GM23248 (cell line): ENCODE results near the gene AP1AR. TPM values are rescaled to one million over a fixed set of nuclear protein-coding genes. Genes with fewer than 3 reads are reported as not detected.
"Not testable (repeated sequence)": the region's sequence is repeated elsewhere in the genome, so short reads cannot be mapped to it uniquely, and the experiment has no call there.

Experiments used
- DNase-seq: peaks from one replicate; pipeline ENCODE4 v3.0.0-alpha.2; 2015
- H2AFZ ChIP-seq: fragments of 200-600 bp; sonication (generic); 2 replicates; pipeline ENCODE4 v1.6.1; 2016; ENCODE audit warnings: antibody characterized with exemption
- H3F3A ChIP-seq: fragments of 200-600 bp; sonication (generic); 2 replicates; pipeline ENCODE4 v1.6.1; 2016; ENCODE audit warnings: mild to moderate bottlenecking, antibody characterized with exemption, mixed run types; ENCODE audit not compliant: insufficient read depth
- H3K27ac ChIP-seq: fragments of 200-600 bp; sonication (generic); 2 replicates; pipeline ENCODE4 v1.5.1; 2016; ENCODE audit warnings: mild to moderate bottlenecking
- H3K27me3 ChIP-seq: fragments of 200-600 bp; sonication (generic); replicated peaks from 2 replicates; pipeline ENCODE4 v1.6.1; 2016; ENCODE audit warnings: mild to moderate bottlenecking; ENCODE audit not compliant: insufficient read depth
- H3K36me3 ChIP-seq: fragments of 200-600 bp; sonication (generic); 2 replicates; pipeline ENCODE4 v1.6.1; 2016; ENCODE audit warnings: low read depth, mild to moderate bottlenecking
- H3K4me1 ChIP-seq: fragments of 200-600 bp; sonication (generic); 2 replicates; pipeline ENCODE4 v1.6.1; 2016; ENCODE audit warnings: mild to moderate bottlenecking; ENCODE audit not compliant: insufficient read depth
- H3K4me2 ChIP-seq: fragments of 200-600 bp; sonication (generic); one replicate; pipeline ENCODE4 v1.6.1; 2016; ENCODE audit warnings: mild to moderate bottlenecking; ENCODE audit not compliant: unreplicated experiment
- H3K4me3 ChIP-seq: fragments of 200-600 bp; sonication (generic); 2 replicates; pipeline ENCODE4 v1.5.1; 2016; ENCODE audit warnings: mild to moderate bottlenecking
- H3K79me2 ChIP-seq: fragments of 200-600 bp; sonication (generic); 2 replicates; pipeline ENCODE4 v1.6.1; 2016; ENCODE audit warnings: mild to moderate bottlenecking; ENCODE audit not compliant: insufficient read depth
- H3K9ac ChIP-seq: fragments of 200-600 bp; sonication (generic); 2 replicates; pipeline ENCODE4 v1.6.1; 2016; ENCODE audit warnings: mild to moderate bottlenecking
- H3K9me2 ChIP-seq: fragments of 200-600 bp; sonication (generic); 2 replicates; pipeline ENCODE4 v1.6.1; 2016; ENCODE audit warnings: mixed run types, mild to moderate bottlenecking, moderate library complexity; ENCODE audit not compliant: insufficient read depth
- H3K9me3 ChIP-seq: fragments of 200-600 bp; sonication (generic); one replicate; pipeline ENCODE4 v1.6.1; 2017; ENCODE audit warnings: low read depth
- H4K20me1 ChIP-seq: fragments of 200-600 bp; sonication (generic); 2 replicates; pipeline ENCODE4 v1.6.0; 2016; ENCODE audit not compliant: insufficient read depth
- EZH2 ChIP-seq: fragments of 200-600 bp; sonication (generic); IDR thresholded peaks from 2 replicates; pipeline ENCODE4 v1.6.1; 2018; ENCODE audit warnings: antibody characterized with exemption, mild to moderate bottlenecking; ENCODE audit not compliant: insufficient read depth, poor library complexity, severe bottlenecking
- EZH2phosphoT487 ChIP-seq: fragments of 200-600 bp; sonication (generic); IDR thresholded peaks from 2 replicates; pipeline ENCODE4 v1.6.1; 2018; ENCODE audit warnings: antibody characterized with exemption, moderate library complexity, mild to moderate bottlenecking, low read depth; ENCODE audit not compliant: insufficient read depth
- WGBS, 2 experiments: methylation state at CpG; one replicate each; pipeline ENCODE4 v1.1.6; 2015 to 2017; ENCODE audit warnings: low lambda C conversion rate in 2 of 2, low coverage in 1 of 2; ENCODE audit errors: missing lambda C conversion rate in 2 of 2; 5-methylcytosine and 5-hydroxymethylcytosine counted together
- in situ Hi-C: fragments of 300-500 bp; cut with MboI; formaldehyde crosslinking; loops from 2 replicates; pipeline ENCODE4 v1.15.0; 2020
- polyA plus RNA-seq: library from polyadenylated mRNA; unstranded; fragments of >200 nt; fragmentation: Nextera tagmentation; extraction: Ambion mirVana; gene quantifications from 2 replicates; pipeline ENCODE4 v1.2.1, GENCODE V29; 2016
- total RNA-seq: library from RNA; depleted of rRNA; stranded (reverse); fragments of >200 nt; shearing (Covaris generic); gene quantifications from 2 replicates; pipeline ENCODE4 v1.2.3, GENCODE V29; 2014

Gene AP1AR
- total and polyA plus RNA-seq, 2 experiments from 2014 or later: 20.4 to 21.3 TPM

GRCh38 chr4:112196461-112196860 is 35.1 kb upstream of the AP1AR start:
- H3K27ac ChIP-seq: no peak overlapping the region
- in situ Hi-C loops: no loop called here
- no peak overlapping the region for H2AFZ ChIP-seq
- no peak overlapping the region for H3K9ac ChIP-seq
- H4K20me1 ChIP-seq: no peaks in the 10 kb centered on the region
- no peaks in the 10 kb centered on the region for H3K9me2 ChIP-seq
- H3K9me3 ChIP-seq: no peaks in the 10 kb centered on the region
- no peaks in the 10 kb centered on the region for H3K79me2 ChIP-seq
- no peaks in the 10 kb centered on the region for H3K36me3 ChIP-seq
- TF ChIP-seq EZH2: no peak
- TF ChIP-seq EZH2phosphoT487: no peak
- WGBS, 2 experiments: 91 to 95% methylated on average over 1 of the region's 1 CpG
- H3K27me3 ChIP-seq: no peaks in the 10 kb centered on the region
- H3K4me3 ChIP-seq: no peak overlapping the region
- no peak overlapping the region for H3K4me2 ChIP-seq
- no peaks in the 10 kb centered on the region for H3K4me1 ChIP-seq
- H3F3A ChIP-seq: no peaks in the 10 kb centered on the region
- no peak for DNase-seq

- no peak overlapping the region for H2AFZ ChIP-seq
- no peak overlapping the region for H3K4me3 ChIP-seq
- no peaks in the 10 kb centered on the region for H3K27me3 ChIP-seq
- no peaks in the 10 kb centered on the region for H3K79me2 ChIP-seq
- no peak overlapping the region for H3K27ac ChIP-seq
- 95 to 100% methylated on average over 1 of the region's 1 CpG for WGBS, 2 experiments
- TF ChIP-seq EZH2phosphoT487: no peak
- TF ChIP-seq EZH2: no peak
- no peaks in the 10 kb centered on the region for H4K20me1 ChIP-seq
- no peaks in the 10 kb centered on the region for H3K9me2 ChIP-seq
- DNase-seq: no peak
- no peak overlapping the region for H3K9ac ChIP-seq
- in situ Hi-C loops: no loop called here
- H3K9me3 ChIP-seq: no peaks in the 10 kb centered on the region
- no peak overlapping the region for H3K4me2 ChIP-seq
- no peaks in the 10 kb centered on the region for H3F3A ChIP-seq
- H3K36me3 ChIP-seq: no peaks in the 10 kb centered on the region
- no peaks in the 10 kb centered on the region for H3K4me1 ChIP-seq
Observed at GRCh38 chr4:112199041-112199440, 32.5 kb upstream of the AP1AR start.

GRCh38 chr4:112201915-112202505 is 29.6 kb upstream of the AP1AR start:
- no peak overlapping the region for H3K4me3 ChIP-seq
- no peak overlapping the region for H3K9ac ChIP-seq
- WGBS, 2 experiments: 26 to 35% methylated on average over 4 of the region's 4 CpGs
- no peaks in the 10 kb centered on the region for H3K27me3 ChIP-seq
- H2AFZ ChIP-seq: no peak overlapping the region
- H3K4me1 ChIP-seq: no peaks in the 10 kb centered on the region
- in situ Hi-C loops: no loop called here
- no peak overlapping the region for H3K27ac ChIP-seq
- H3K36me3 ChIP-seq: no peaks in the 10 kb centered on the region
- no peak for DNase-seq
- H3K4me2 ChIP-seq: no peak overlapping the region
- no peaks in the 10 kb centered on the region for H3F3A ChIP-seq
- no peak for TF ChIP-seq EZH2phosphoT487
- TF ChIP-seq EZH2: no peak
- no peaks in the 10 kb centered on the region for H3K9me2 ChIP-seq
- H3K9me3 ChIP-seq: no peaks in the 10 kb centered on the region
- H4K20me1 ChIP-seq: no peaks in the 10 kb centered on the region
- H3K79me2 ChIP-seq: no peaks in the 10 kb centered on the region

- H4K20me1 ChIP-seq: no peaks in the 10 kb centered on the region
- H3K9me2 ChIP-seq: no peaks in the 10 kb centered on the region
- H3K4me1 ChIP-seq: no peaks in the 10 kb centered on the region
- H3K36me3 ChIP-seq: no peaks in the 10 kb centered on the region
- no peak for DNase-seq
- H3K4me2 ChIP-seq: no peak overlapping the region
- 95 to 100% methylated on average over 1 of the region's 1 CpG for WGBS, 2 experiments
- no peaks in the 10 kb centered on the region for H3K79me2 ChIP-seq
- H2AFZ ChIP-seq: no peak overlapping the region
- H3K4me3 ChIP-seq: no peak overlapping the region
- in situ Hi-C loops: no loop called here
- no peak overlapping the region for H3K9ac ChIP-seq
- H3K27me3 ChIP-seq: no peaks in the 10 kb centered on the region
- no peaks in the 10 kb centered on the region for H3K9me3 ChIP-seq
- H3K27ac ChIP-seq: no peak overlapping the region
- TF ChIP-seq EZH2phosphoT487 (no peak), EZH2 (no peak)
- no peaks in the 10 kb centered on the region for H3F3A ChIP-seq
Observed at GRCh38 chr4:112203593-112203992, 28.0 kb upstream of the AP1AR start.

GRCh38 chr4:112206431-112206830 is 25.2 kb upstream of the AP1AR start:
- TF ChIP-seq EZH2 (no peak), EZH2phosphoT487 (no peak)
- H3K36me3 ChIP-seq: no peaks in the 10 kb centered on the region
- WGBS, 2 experiments: 63 to 64% methylated on average over 2 of the region's 2 CpGs

GRCh38 chr4:112208137-112209095 is 23.2 kb upstream of the AP1AR start:
- WGBS, 2 experiments: 80 to 85% methylated on average over 7 of the region's 7 CpGs
- in situ Hi-C loops, H3K27ac ChIP-seq: not testable (repeated sequence)

More at GRCh38 chr4:112206431-112206830, 25.2 kb upstream of the AP1AR start:
- in situ Hi-C loops: no loop called here
- no peak overlapping the region for H3K9ac ChIP-seq
- H3F3A ChIP-seq: no peaks in the 10 kb centered on the region
- no peak overlapping the region for H3K4me2 ChIP-seq
- no peaks in the 10 kb centered on the region for H4K20me1 ChIP-seq
- no peak for DNase-seq
- no peaks in the 10 kb centered on the region for H3K9me3 ChIP-seq
- no peaks in the 10 kb centered on the region for H3K27me3 ChIP-seq
- H3K4me3 ChIP-seq: no peak overlapping the region
- no peaks in the 10 kb centered on the region for H3K4me1 ChIP-seq
- H3K79me2 ChIP-seq: no peaks in the 10 kb centered on the region
- H3K27ac ChIP-seq: no peak overlapping the region
- H2AFZ ChIP-seq: no peak overlapping the region
- H3K9me2 ChIP-seq: no peaks in the 10 kb centered on the region

More at GRCh38 chr4:112208137-112209095, 23.2 kb upstream of the AP1AR start:
- H3K9me2 ChIP-seq, DNase-seq, H3K4me2 ChIP-seq, H4K20me1 ChIP-seq, H3K27me3 ChIP-seq, H3K36me3 ChIP-seq, H3K79me2 ChIP-seq, H3K9me3 ChIP-seq, H3K9ac ChIP-seq, H2AFZ ChIP-seq, H3K4me3 ChIP-seq, H3K4me1 ChIP-seq: not testable (repeated sequence)
- H3F3A ChIP-seq: peaks cover 10% of the 10 kb centered on the region
